GM13977 (cell line): ENCODE measurements around the gene TPO.
"Not testable (repeated sequence)": the region's sequence is repeated elsewhere in the genome, so short reads cannot be mapped to it uniquely, and the experiment has no call there.

Experiments used
- DNase-seq: peaks from one replicate; pipeline ENCODE4 v3.0.0; 2012; ENCODE audit warnings: low spot score
- CTCF ChIP-seq: IDR thresholded peaks from 2 replicates; pipeline ENCODE4 v1.5.1; 2012; ENCODE audit warnings: mild to moderate bottlenecking, control low read depth; ENCODE audit not compliant: insufficient read depth; ENCODE audit errors: extremely low read depth, missing control alignments
- in situ Hi-C: fragments of 300-500 bp; cut with MboI; formaldehyde crosslinking; loops from one replicate; pipeline ENCODE4 v1.12.0; 2022; ENCODE audit warnings: low sequenced_read_pairs, low pct_unique_long_range_greater_than_20kb, mixed read lengths, inconsistent platforms; ENCODE audit not compliant: unreplicated experiment

Gene TPO

GRCh38 chr2:1484131-1484884 lies 71.0 kb downstream of the TPO start:
- no peak for DNase-seq
- no peak for TF ChIP-seq CTCF
- in situ Hi-C loops, result no loop called here

GRCh38 chr2:1486670-1487069 lies 73.4 kb downstream of the TPO start:
- in situ Hi-C loops, result no loop called here
- TF ChIP-seq CTCF, result no peak
- DNase-seq, result no peak

- DNase-seq, result no peak
- in situ Hi-C loops, result no loop called here
- TF ChIP-seq CTCF, result no peak
Observed at GRCh38 chr2:1487758-1488157, 74.5 kb downstream of the TPO start.

- in situ Hi-C loops, result no loop called here
- no peak for DNase-seq
- TF ChIP-seq CTCF, result no peak
Observed at GRCh38 chr2:1488181-1488671, 75.0 kb downstream of the TPO start.

GRCh38 chr2:1488851-1489250 lies 75.6 kb downstream of the TPO start:
- no peak for DNase-seq
- no peak for TF ChIP-seq CTCF
- in situ Hi-C loops, result no loop called here

GRCh38 chr2:1489486-1489885 lies 76.2 kb downstream of the TPO start:
- DNase-seq, result no peak
- no peak for TF ChIP-seq CTCF
- in situ Hi-C loops, result no loop called here

GRCh38 chr2:1490381-1490780 lies 77.1 kb downstream of the TPO start:
- DNase-seq, in situ Hi-C loops: not testable (repeated sequence)
